K562 (cell line): ENCODE data around the gene ZFYVE28. TPM values are rescaled to one million over a fixed set of nuclear protein-coding genes. Genes with fewer than 3 reads are reported as not detected.

Experiments
- CCNT2 ChIP-seq: IDR thresholded peaks from 2 replicates; pipeline ENCODE4 v1.6.1; 2011; ENCODE audit warnings: borderline replicate concordance, low read depth, mild to moderate bottlenecking, moderate library complexity, mixed read lengths, low read length; ENCODE audit not compliant: insufficient read length; ENCODE audit errors: extremely low read depth
- CREBBP ChIP-seq: IDR thresholded peaks from one replicate; pipeline ENCODE4 v1.6.1; 2012; ENCODE audit warnings: low read depth, mild to moderate bottlenecking, control low read depth, inconsistent platforms, low read length
- CREM ChIP-seq: IDR thresholded peaks from 2 replicates; pipeline ENCODE4 v1.6.1; 2014; ENCODE audit warnings: antibody characterized with exemption, low read depth
- CTBP1 ChIP-seq: fragments of 450-650 bp; IDR thresholded peaks from 2 replicates; pipeline ENCODE4 v1.6.1; 2016; ENCODE audit warnings: borderline replicate concordance
- DEAF1 ChIP-seq: fragments of 450-650 bp; formaldehyde crosslinking; IDR thresholded peaks from 2 replicates; pipeline ENCODE4 v1.4.0; 2020; ENCODE audit warnings: mild to moderate bottlenecking, moderate library complexity
- GABPB1 ChIP-seq: sonication (generic); formaldehyde crosslinking; IDR thresholded peaks from 2 replicates; pipeline ENCODE4 v1.8.0; 2022; ENCODE audit warnings: mild to moderate bottlenecking, missing genetic modification reagents
- GTF2B ChIP-seq: IDR thresholded peaks from 2 replicates; pipeline ENCODE4 v1.6.1; 2011; ENCODE audit not compliant: insufficient read length; ENCODE audit errors: extremely low read depth
- KLF16 ChIP-seq: IDR thresholded peaks from 2 replicates; pipeline ENCODE4 v1.6.1; 2016; ENCODE audit warnings: antibody characterized with exemption
- NR1H2 ChIP-seq: sonication (generic); formaldehyde crosslinking; IDR thresholded peaks from 2 replicates; pipeline ENCODE4 v1.4.0; 2020; ENCODE audit warnings: mild to moderate bottlenecking, missing genetic modification reagents
- SMAD4 ChIP-seq: fragments of 250-450 bp; sonication (Bioruptor Pico); conservative IDR thresholded peaks from 2 replicates; pipeline ENCODE4 v1.8.0; 2021; ENCODE audit warnings: inconsistent platforms, mild to moderate bottlenecking, moderate library complexity
- SREBF2 ChIP-seq: sonication (generic); formaldehyde crosslinking; IDR thresholded peaks from 2 replicates; pipeline ENCODE4 v1.4.0; 2020; ENCODE audit warnings: mild to moderate bottlenecking, missing genetic modification reagents
- USF1 ChIP-seq: sonication (generic); formaldehyde crosslinking; IDR thresholded peaks from 2 replicates; pipeline ENCODE4 v1.9.0; 2022; ENCODE audit warnings: mild to moderate bottlenecking, missing genetic modification reagents
- ZBTB26 ChIP-seq: fragments of 450-650 bp; formaldehyde crosslinking; IDR thresholded peaks from 2 replicates; pipeline ENCODE4 v1.4.0; 2022; ENCODE audit warnings: missing genetic modification characterization
- polyA plus RNA-seq, 8 experiments: library from polyadenylated mRNA; depleted of rRNA in 4 of 8; stranded (reverse) in 5 of 8; unstranded in 3 of 8; fragments of >200 nt; fragmentation: Nextera tagmentation in 2 of 8; fragmentation: Illumina TruSeq in 1 of 8; extraction: Ambion mirVana in 2 of 8; extraction: Trizol in 1 of 8; gene quantifications; 2 replicates each; pipeline versions ENCODE4 v1.2.1 to v1.2.3, GENCODE V29; 2011 to 2014; ENCODE audit warnings: inconsistent platforms in 1 of 8, missing spikeins in 1 of 8
- total RNA-seq, 7 experiments: library from RNA; depleted of rRNA in 6 of 7; stranded (reverse); fragments of >200 nt in 6 of 7; fragmentation: Illumina TruSeq in 2 of 7; extraction: Trizol in 2 of 7; gene quantifications; 2 replicates each; pipeline versions ENCODE4 v1.2.1 to v1.2.3, GENCODE V29; 2011 to 2021; ENCODE audit warnings: low replicate concordance in 1 of 7
- TF ChIP-seq, protein P1 (sequence below): fragments of 450-650 bp; IDR thresholded peaks from 2 replicates; pipeline ENCODE4 v1.6.1; 2016; ENCODE audit warnings: antibody characterized with exemption
- TF ChIP-seq, protein P2 (sequence below): sonication (generic); IDR thresholded peaks from 2 replicates; pipeline ENCODE4 v1.6.1; 2016
- TF ChIP-seq, protein P3 (sequence below): sonication (generic); formaldehyde crosslinking; IDR thresholded peaks from 2 replicates; pipeline ENCODE4 v1.9.0; 2022; ENCODE audit warnings: mild to moderate bottlenecking, missing genetic modification reagents
- TF ChIP-seq, protein P4 (sequence below): sonication (generic); formaldehyde crosslinking; IDR thresholded peaks from 2 replicates; pipeline ENCODE4 v1.4.0; 2020; ENCODE audit warnings: mild to moderate bottlenecking, missing genetic modification reagents

The ZFYVE28 gene
- total and polyA plus RNA-seq, 9 of the 15 experiments (the other 6 are each of a cell fraction or from before 2014, with no cell fraction given), result 1.3 to 24.8 (median 8.9) TPM

DNA sequence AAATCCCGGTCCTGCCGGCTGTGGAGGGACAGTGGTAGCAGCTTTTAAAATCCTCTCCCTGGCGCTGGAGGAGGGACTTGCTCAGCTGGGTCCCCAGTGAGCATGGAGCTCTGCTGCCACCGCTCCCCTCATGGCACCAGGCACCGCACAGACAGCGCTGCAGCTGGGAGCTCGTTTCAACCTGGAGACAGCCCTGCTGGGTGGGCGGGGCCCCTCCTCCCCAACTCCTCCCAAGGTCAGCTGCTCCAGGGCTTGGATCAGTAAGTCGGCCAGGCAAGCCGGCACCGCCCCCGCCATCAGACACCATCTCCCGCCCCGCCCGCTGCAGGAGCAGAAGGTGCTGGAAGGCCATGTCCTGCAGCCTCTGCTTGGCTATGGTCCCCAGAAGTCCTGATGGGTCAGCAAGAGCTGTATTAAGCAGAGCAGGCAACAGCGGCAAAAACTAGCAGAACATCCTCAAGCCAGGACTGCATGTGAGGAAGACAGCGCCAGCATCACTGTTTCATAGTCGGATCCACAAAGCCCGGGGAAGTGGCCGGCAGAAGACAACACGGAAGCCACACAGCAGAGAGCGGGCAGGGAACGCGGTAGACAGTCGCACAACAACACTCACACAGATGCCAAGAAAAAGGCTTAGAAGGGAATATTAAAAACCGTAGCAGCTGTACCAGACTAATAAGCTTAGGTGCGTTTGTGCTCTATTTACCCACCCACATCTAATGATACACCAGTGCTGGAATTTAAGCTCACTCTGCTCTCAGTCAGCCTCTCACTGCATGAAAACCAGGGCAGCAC is 16.2 kb downstream of the ZFYVE28 start (continued):
- TF ChIP-seq, protein P1, sequence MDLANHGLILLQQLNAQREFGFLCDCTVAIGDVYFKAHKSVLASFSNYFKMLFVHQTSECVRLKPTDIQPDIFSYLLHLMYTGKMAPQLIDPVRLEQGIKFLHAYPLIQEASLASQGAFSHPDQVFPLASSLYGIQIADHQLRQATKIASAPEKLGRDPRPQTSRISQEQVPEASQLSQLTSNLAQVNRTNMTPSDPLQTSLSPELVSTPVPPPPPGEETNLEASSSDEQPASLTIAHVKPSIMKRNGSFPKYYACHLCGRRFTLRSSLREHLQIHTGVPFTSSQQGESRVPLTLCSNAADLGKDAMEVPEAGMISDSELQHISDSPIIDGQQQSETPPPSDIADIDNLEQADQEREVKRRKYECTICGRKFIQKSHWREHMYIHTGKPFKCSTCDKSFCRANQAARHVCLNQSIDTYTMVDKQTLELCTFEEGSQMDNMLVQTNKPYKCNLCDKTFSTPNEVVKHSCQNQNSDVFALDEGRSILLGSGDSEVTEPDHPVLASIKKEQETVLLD, result 0 out of 2 replicates have a peak, but pooled peaks have one; percentile 20
- no peak for TF ChIP-seq CREBBP
- TF ChIP-seq DEAF1 (CRISPR knock-in tag), result no peak
- TF ChIP-seq USF1 (CRISPR knock-in tag), result peak; percentile 67; the same call in 1 of the 2 replicates
- TF ChIP-seq CTBP1, result 0 out of 2 replicates have a peak, but pooled peaks have one; percentile 52
- 0 out of 2 replicates have a peak, but pooled peaks have one; percentile 6 for TF ChIP-seq CREM
- no peak for TF ChIP-seq KLF16
- TF ChIP-seq SREBF2, result no peak
- peak; percentile 42 for TF ChIP-seq SMAD4 (CRISPR knock-in tag)
- TF ChIP-seq, protein P2, sequence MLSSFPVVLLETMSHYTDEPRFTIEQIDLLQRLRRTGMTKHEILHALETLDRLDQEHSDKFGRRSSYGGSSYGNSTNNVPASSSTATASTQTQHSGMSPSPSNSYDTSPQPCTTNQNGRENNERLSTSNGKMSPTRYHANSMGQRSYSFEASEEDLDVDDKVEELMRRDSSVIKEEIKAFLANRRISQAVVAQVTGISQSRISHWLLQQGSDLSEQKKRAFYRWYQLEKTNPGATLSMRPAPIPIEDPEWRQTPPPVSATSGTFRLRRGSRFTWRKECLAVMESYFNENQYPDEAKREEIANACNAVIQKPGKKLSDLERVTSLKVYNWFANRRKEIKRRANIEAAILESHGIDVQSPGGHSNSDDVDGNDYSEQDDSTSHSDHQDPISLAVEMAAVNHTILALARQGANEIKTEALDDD, result no peak
- TF ChIP-seq ZBTB26, result 0 out of 2 replicates have a peak, but pooled peaks have one; percentile 16
- TF ChIP-seq GABPB1 (CRISPR knock-in tag), result 0 out of 2 replicates have a peak, but pooled peaks have one; percentile 17
- TF ChIP-seq, protein P3, sequence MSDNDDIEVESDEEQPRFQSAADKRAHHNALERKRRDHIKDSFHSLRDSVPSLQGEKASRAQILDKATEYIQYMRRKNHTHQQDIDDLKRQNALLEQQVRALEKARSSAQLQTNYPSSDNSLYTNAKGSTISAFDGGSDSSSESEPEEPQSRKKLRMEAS (CRISPR knock-in tag), result 0 out of 2 replicates have a peak, but pooled peaks have one; percentile 32
- peak; percentile 48 for TF ChIP-seq CCNT2
- TF ChIP-seq, protein P4, sequence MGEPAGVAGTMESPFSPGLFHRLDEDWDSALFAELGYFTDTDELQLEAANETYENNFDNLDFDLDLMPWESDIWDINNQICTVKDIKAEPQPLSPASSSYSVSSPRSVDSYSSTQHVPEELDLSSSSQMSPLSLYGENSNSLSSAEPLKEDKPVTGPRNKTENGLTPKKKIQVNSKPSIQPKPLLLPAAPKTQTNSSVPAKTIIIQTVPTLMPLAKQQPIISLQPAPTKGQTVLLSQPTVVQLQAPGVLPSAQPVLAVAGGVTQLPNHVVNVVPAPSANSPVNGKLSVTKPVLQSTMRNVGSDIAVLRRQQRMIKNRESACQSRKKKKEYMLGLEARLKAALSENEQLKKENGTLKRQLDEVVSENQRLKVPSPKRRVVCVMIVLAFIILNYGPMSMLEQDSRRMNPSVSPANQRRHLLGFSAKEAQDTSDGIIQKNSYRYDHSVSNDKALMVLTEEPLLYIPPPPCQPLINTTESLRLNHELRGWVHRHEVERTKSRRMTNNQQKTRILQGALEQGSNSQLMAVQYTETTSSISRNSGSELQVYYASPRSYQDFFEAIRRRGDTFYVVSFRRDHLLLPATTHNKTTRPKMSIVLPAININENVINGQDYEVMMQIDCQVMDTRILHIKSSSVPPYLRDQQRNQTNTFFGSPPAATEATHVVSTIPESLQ (CRISPR knock-in tag), result no peak
- no peak for TF ChIP-seq NR1H2
- TF ChIP-seq GTF2B, result no peak
